Fibroblast of skin of scalp (primary cell): Measurements from ENCODE around the gene EXOC3L1.

Source experiments
- DNase-seq: peaks from one replicate; pipeline ENCODE4 v3.0.0-alpha.2; 2013

Gene EXOC3L1

GRCh38 chr16:67163164-67163998 lies 26.6 kb downstream of the EXOC3L1 start:
- no peak for DNase-seq

DNA sequence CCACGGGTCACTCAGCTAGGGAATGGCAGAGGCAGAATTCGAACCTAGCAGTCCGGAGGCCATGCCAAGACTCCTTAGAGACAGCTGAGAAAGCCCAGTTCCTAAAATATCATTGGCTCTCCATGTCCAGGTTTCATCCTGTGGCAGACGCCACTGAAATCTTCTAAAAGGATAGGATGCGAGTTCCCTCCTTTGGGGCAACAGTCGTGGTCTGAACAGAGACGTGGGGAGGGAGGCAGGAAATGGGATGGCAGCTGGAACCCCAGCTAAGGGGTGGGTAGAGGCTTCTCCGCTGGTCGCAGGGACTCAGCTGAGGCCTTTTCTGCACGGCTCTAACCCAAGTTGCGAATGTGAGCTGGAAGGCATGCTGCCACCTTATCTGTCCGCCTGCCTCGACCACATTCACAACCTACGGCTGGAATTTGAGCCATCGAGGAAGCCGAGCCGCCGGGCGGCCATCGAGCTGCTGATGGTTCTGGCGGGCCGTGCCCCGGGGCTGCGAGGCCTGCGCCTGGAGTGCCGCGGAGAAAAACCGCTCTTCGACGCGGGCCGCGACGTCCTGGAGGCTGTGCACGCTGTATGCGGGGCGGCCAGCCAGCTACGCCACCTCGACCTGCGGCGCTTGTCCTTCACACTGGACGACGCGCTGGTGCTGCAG lies 27.3 kb downstream of the EXOC3L1 start:
- DNase-seq, result no peak

DNA sequence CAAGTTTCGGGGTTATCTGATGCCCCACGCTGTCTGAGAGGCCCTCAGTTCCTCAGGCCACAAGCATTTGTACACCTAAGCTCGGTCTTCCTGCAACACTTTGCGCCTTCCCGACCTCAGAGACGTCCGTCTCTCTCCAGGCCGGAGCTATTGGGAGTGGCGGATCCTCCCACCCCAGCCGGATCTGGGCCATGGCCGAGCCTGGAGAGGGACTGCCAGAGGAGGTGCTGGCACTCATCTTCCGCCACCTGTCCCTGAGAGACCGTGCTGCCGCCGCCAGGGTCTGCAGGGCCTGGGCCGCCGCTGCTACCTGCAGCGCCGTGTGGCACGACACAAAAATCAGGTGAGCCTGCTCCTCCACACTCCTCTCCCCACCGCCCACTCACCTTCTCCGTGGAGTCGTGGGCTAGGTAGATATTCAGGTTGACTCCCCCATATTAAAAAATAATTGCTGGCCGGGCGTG lies 28.3 kb downstream of the EXOC3L1 start:
- DNase-seq, result no peak

DNA sequence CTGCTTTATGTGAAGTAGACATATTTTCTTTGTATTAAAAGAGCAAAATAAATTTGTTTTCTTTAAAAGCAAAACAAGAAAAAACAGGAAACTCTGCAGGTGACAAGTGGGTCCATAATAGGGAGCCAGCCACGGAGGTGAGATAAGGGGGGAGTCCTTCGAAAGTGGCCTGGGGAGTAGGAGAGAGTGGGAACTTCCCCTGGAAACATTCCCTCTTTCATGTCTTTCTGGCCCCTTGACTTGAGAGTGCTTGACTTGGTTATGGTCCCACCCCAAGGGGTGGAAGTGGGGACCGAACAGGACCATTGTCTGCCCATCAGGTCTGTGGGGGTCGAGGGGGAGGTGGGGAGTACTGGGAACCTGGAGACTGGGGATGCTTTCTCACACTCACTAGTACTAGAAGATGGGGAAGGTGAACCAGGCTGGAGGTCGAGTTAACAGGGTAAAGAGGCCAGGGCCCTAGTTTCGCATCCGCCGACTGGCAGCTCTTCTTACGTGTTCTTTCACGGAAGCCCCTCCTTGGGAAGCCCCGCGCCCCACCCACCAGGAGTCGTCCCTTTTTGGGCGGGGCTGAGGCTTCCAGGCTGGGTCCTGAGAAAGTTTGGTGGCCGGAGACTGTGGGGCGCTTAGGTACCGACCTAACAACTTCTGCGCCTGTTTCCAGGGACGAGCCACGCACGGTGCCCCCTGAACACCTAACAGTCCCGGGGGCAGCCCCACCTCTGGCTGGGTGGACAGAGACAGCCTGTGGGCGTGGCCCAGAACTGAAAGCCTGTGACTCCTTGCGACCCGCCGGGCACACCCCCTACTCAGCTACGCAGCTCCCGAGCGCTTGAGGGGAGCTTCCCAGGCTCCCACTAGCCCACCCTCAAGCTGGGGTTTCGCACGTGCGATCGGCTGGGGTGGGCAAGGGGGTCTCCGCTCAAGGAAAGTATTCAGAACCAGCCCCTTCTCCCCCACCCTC lies 31.0 kb downstream of the EXOC3L1 start:
- no peak for DNase-seq

- DNase-seq, result no peak
These were observed 31.9 kb downstream of the EXOC3L1 start for GRCh38 chr16:67157892-67158635.

- no peak for DNase-seq
These were observed 32.7 kb downstream of the EXOC3L1 start for GRCh38 chr16:67157106-67157748.

GRCh38 chr16:67156143-67156844 lies 33.6 kb downstream of the EXOC3L1 start:
- no peak for DNase-seq

GRCh38 chr16:67155295-67156142 lies 34.4 kb downstream of the EXOC3L1 start:
- peak; percentile 65 for DNase-seq

- no peak for DNase-seq
These were observed 35.2 kb downstream of the EXOC3L1 start for GRCh38 chr16:67154578-67155294.

DNA sequence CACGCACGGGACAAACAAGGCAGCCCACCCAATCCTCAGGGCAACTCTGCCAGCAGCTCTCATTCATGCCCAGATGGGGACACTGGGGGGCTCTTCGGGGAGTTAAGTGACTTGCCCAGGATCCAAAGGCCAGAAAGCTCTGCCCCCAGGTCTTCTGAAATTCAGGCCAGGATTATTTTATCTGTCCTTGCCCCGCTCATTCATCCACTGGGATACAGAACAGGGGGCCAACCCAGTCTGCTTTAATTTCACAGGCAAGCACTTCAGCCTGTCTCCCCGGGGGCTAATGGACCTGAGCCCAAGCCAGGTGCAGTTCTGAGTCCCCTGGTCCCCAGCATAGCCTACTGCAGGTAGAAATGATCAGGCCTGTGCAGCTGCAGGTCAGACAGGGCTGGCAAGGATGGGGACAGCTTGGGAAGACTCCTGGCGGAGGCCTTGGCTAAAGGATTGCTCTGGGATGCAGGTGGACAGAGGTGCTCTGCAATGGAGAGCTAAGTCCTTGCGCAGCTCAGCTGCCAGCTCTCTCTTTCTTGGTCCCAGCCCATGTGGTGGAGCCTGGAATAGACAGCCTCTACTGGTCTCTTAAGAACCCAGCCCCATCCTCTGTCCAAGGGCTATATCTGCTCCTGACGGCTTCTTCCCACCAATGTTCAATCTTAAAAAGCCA lies 38.4 kb downstream of the EXOC3L1 start:
- DNase-seq, result no peak

DNA sequence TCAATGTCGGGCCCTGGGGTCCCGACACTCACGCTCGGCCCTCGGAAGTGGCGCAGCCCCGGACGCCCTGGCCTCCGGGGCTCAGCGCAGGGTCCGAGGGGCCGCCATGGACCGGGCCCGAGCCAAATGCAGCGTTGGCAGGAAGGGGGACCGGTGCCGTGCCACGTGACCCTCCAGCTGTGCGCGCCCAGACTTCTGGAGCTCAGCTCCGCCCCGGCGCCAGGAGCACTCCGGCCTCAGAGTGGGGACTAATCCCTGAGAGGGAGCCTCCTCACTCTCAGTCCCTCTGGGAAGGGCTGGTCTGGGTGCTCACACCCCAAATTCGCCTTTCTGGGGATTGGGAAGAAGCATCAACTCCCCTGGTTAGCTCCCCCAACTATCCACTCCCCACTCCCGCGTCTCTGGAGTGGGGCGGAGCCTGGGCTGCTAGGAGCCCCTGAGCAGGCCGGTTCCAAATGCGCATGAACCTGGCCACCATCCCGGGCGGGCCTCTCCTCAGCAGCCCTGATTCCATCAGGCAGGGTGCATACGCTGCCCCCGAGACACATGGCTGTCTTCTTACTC lies 39.0 kb downstream of the EXOC3L1 start, which contains the start of gene B3GNT9:
TSS of gene B3GNT9 (minus strand) at position 166 of the 564 bp plus-strand sequence. CDS start 513 bp downstream, outside the sequence.
- peak; percentile 76 for DNase-seq

GRCh38 chr16:67150047-67150832 lies 39.7 kb downstream of the EXOC3L1 start:
- DNase-seq, result peak; percentile 73

- DNase-seq, result no peak
These were observed 40.5 kb downstream of the EXOC3L1 start for GRCh38 chr16:67149276-67150046.

DNA sequence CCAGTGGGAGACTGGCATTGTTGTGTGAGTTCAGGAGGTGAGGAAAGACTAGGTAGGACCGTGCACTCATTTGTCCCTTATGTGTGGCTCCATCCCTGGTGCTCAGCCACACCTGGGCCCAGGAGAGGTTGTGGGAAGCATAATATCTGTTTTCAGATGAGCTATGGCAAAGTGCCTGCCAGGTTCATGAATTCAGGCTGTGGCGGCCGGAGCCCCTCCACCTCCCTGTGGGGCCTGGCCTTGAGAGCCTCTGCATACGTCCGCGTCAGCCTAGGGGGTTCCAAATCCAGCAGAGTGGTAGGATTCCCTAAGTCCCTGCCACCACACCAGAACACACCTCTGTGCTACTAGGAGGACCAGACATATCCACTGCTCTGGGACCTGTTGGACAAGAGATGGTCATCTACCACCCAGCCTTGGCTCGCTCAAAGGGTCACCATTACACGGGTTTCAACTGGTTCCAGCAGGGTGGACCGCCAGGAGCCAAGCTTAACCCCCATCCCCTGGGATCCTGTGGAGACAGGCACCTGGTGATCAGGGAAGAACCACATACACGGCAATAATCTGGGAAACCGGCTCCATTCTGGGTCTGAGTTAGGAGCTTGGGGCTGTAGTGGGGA lies 41.2 kb downstream of the EXOC3L1 start:
- no peak for DNase-seq

GRCh38 chr16:67148221-67148620 lies 41.7 kb downstream of the EXOC3L1 start:
- DNase-seq, result no peak
